GM18508 (cell line): ENCODE results near the gene NCAPG2.
A peak's percentile ranks its signal among the peaks of the same experiment; 100 is the strongest.

Experiments
- ATAC-seq: cut with Tn5 transposase; IDR thresholded peaks from one replicate; pipeline ENCODE4 v1.9.1; 2021; ENCODE audit warnings: moderate number of reproducible peaks; ENCODE audit not compliant: insufficient read depth, unreplicated experiment

The NCAPG2 gene, protein sequence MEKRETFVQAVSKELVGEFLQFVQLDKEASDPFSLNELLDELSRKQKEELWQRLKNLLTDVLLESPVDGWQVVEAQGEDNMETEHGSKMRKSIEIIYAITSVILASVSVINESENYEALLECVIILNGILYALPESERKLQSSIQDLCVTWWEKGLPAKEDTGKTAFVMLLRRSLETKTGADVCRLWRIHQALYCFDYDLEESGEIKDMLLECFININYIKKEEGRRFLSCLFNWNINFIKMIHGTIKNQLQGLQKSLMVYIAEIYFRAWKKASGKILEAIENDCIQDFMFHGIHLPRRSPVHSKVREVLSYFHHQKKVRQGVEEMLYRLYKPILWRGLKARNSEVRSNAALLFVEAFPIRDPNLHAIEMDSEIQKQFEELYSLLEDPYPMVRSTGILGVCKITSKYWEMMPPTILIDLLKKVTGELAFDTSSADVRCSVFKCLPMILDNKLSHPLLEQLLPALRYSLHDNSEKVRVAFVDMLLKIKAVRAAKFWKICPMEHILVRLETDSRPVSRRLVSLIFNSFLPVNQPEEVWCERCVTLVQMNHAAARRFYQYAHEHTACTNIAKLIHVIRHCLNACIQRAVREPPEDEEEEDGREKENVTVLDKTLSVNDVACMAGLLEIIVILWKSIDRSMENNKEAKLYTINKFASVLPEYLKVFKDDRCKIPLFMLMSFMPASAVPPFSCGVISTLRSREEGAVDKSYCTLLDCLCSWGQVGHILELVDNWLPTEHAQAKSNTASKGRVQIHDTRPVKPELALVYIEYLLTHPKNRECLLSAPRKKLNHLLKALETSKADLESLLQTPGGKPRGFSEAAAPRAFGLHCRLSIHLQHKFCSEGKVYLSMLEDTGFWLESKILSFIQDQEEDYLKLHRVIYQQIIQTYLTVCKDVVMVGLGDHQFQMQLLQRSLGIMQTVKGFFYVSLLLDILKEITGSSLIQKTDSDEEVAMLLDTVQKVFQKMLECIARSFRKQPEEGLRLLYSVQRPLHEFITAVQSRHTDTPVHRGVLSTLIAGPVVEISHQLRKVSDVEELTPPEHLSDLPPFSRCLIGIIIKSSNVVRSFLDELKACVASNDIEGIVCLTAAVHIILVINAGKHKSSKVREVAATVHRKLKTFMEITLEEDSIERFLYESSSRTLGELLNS

DNA sequence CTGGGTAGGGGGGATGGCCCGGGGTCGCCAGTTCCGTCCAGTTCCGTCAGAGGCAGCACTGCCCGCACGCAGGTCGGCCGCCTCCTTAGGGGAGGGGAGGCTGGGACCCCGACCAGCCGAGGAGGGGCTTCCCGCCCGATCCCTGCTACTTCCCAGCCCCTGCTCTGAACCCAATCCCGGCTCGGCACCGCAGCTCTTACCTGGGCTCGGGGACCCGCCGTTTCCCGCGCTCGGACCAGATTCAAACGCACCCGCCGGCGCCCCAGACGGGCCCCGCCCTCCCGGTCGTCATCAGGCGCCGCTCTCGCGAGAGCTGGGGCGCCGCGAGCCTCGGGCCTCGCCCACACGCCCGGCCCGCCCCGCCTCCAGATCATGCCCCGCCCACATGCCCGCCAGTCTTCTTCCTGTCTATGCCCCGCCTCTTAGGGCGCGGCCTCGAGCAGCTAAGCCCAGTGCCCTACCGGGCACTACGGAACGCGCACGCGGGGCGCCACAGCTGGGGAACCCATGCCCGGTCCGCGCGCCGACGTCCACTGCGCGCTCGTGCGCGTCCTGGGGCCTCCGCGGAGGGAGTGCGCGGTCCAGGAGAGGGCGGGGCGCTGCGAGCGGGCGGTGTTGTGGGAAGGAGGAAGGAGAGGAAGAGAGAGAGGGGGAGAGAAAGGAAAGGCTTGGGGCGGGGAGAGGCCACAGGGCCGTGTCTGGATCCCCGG, at the start of gene NCAPG2:
Gene NCAPG2, minus strand, starts transcription at position 281 of the 710 bp plus-strand sequence. CDS start 2,905 bp downstream, outside the sequence.
- peak; percentile 94 for ATAC-seq

DNA sequence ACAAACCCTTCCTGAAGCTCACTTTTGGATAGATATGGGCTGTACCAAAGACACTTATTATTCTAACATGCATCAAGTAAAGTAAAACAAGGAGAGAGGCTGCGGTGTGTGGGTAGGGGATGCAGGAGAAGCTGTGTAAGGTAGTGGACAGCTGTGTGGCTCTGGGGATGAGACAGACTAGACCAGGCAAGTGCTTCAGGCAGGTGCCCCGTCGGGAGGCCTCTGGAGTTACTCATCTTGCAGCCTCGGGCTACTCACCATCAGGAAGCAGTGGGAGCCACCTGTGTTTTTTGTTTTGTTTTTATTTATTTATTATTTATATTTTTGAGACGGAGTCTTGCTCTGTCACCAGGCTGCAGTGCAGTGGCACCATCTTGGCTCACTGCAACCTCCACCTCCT, 49.3 kb upstream of the NCAPG2 start:
- ATAC-seq: no peak

DNA sequence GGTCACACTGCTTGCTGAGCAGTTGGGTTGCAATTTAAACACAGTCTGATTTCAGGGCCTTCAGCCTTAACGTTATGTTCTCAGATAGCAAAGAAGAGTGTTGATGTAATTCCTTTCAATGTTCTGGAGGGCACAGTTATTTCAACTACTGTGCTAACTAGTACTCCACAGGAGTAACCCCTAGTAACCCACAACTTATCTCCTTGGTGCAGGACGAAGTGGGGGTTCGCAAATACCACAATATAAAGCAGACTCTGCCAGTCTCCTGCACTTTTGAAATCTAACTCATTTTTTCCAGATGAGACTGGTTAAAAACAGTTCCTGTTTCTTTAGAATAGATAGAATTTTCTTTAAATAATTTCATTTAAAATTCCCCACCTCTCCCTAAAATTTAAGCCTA, 47.1 kb upstream of the NCAPG2 start:
- ATAC-seq: no peak

DNA sequence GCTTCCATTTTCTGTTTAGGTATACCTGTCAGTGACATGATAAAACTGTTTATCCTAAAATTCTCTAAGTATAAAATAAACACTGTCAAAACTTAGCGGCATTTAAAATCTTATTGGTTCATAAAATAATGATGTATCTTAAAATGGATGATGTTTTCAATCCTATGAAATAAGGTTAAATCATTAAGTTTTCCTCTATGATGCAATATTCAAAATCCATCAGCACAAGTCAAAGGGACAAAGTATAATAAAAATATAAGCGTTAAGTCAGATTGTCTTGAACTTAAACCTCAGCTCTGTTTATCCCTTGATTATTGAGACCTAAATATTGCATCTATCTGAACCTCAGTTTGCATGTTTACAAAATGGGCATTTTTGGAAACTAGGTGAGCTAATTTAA, 46.6 kb upstream of the NCAPG2 start:
- ATAC-seq: no peak

DNA sequence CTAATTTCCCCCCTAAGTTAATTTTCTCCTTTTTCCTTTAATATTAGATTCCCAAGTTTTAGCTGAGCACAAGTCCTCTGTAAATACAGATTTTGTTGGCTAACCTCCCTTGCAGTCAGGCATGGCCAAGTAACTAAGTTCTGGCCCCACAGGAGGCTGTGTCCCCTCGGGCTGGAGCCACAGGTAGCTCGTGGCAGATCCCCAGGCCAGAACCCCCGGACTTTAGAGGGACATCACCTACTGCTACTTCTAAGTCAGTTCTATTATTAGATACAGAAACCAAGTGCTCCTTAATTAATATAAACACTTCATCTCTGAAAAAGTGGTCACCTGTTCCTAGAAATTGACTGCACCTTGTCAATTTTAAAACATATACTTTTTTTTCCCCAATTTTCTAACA, 46.1 kb upstream of the NCAPG2 start:
- ATAC-seq: no peak

DNA sequence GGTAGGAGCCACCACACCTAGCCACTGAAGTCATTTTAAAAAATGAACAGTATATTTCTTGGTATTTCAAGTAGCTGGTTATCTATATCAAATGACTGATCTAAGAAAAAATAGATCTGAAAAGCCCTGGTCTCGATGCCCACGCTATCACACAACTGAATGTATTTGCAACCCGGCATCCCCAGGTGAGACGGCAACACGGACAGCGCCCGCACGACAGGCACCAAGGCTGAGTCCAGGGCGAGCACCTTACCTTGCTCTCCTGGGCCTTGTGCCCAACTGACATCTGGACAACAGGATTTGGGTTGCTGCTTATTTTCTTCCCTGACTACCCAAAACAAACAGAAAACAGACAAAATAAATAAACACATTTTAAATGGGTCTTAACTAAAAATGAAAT, 44.8 kb upstream of the NCAPG2 start:
- no peak for ATAC-seq

DNA sequence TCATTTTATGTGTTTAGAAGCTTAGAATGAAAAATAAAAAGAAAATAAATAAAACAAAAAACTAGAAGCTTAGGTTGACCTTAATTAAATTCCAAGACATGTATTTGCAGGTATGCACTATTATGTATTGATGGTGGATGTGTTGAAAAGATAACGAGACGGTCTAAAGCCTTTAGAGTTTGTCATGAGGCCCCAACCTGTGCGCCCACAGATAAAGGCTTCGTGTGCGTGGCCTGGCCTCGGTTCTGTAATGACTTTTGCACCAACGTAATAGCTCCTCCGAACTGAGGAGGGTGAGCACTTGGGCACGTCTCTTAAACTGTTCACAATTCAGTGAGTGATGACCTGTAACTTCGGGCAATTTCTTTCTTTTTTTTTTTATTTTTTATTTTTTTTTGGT, 43.7 kb upstream of the NCAPG2 start:
- ATAC-seq: no peak

DNA sequence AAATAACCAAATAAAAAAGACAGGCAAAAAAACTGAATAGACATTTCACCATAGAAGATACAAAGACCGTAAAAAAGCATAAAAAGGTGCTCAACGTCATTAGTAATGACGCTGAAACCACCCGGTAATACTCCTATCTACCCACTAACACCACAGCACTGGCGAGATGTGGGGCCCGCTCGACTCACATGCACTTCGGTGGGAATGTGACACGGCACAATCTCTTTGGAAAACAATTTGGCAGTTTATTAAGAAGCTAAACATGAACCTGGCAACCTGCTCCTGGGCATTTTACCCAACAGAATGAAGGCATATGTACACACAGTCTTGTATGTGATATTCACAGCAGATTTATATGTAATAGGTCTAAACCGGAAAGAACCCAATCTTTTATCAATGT, 42.8 kb upstream of the NCAPG2 start:
- no peak for ATAC-seq

DNA sequence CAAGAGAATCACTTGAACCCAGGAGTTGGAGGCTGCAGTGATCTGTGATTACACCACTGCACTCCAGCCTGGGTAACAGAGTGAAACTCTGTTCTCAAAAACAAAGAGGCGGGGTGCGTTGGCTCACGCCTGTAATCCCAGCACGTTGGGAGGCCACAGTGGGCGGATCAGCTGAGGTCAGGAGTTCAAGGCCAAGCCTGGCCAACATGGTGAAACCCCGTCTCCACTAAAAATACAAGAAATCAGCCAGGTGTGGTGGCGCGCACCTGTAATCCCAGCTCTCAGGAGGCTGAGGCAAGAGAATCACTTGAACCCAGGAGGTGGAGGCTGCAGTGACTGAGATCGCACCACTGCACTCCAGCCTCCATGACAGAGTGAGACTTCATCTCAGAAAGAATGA, 42.4 kb upstream of the NCAPG2 start:
- no peak for ATAC-seq

DNA sequence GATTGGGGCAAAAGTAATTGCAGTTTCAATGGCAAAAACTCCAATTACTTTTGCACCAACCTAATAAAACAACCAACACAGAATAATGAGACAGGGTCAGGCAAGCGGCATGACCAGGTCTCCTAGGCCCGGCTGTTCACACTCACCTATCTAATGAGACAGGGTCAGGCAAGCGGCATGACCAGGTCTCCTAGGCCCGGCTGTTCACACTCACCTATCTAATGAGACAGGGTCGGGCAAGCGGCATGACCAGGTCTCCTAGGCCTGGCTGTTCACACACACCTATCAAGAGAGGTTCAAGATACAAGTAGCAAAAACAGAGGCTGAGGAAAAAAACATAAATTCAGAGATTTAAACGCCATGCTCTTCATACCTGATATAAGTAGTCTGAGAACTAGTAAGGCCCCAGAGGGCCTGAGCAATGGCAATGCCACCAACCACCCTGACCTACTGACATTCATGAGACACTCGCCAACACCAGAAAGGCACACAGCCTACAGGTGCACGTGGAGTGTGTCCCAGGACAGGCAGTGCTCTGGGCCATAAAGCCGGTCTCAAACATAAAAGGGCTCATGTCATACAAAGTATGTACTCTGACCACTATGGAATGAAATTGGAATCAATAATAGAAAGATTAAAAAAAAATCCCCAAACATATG, 40.6 kb upstream of the NCAPG2 start:
- no peak for ATAC-seq

DNA sequence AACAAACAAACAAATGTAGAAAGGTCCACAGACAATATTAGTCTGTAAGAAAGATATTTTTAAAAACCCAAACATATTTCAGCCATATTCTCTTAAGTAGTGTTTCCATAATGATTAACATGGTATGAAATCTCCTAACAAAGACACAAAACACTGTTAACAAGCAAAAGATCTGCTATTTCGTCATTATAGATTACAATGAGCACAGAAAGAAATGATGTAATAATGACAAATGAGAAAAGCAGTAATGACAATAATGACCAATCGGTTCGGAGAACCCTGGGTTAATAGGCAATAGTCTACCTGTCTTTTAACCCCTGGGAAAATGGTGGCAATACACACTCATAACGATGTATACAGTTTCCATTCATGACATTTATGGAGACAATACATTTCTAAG, 39.5 kb upstream of the NCAPG2 start:
- no peak for ATAC-seq

DNA sequence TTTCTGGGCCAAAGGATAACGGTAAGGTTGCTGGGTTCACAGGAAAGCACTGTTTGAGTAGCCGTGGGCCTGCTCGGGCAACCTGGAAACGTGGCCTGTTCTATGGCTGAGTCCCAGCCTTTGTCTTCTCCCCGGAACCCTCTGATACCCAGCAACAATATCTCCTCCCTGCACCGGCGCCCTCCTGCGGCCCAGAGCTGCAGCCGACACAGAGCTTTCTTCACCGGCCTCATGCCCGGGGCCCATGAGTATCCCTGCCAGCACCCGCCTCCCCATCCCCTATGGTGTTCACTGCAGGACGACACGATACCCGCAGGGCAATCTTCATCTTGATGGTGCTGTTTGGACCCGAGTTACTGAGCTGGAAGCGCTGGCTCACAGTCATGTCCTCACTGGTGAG, 38.6 kb upstream of the NCAPG2 start:
- no peak for ATAC-seq

DNA sequence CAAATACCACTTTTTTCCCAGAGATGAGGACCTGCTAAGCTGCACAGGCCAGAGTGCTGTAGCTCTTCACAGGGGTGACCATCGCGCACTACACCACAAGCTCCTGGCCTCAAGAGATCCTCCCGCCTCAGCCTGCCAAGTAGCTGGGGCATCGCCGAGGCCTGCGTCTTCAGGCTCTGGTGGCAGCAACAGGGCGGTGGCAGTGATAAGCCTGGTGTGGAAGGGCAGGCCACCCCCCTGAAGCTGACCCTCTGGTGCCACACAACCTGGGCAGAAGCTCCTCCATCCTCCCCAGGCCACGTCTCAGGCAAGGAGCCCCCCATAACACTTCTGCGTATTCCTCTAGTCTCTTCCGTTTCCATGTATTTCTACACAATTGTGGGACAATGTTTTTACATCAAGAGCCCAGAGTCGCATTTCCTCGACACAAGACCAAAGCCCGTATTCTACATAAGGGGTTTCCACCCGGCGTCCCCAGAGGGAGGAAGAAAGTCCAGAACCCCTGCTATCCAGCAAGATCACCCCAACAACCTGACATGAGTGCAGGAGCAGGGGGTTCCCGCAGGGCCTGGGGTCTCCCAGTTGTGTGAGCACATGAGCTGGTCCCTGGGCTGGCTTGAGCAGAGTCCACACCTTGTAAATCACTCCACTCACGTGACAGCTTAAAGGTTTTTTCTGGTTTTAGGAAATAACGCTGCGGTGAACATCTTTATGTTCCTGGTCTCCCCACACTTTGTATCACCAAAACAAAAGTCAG, 37.6 kb upstream of the NCAPG2 start:
- no peak for ATAC-seq

DNA sequence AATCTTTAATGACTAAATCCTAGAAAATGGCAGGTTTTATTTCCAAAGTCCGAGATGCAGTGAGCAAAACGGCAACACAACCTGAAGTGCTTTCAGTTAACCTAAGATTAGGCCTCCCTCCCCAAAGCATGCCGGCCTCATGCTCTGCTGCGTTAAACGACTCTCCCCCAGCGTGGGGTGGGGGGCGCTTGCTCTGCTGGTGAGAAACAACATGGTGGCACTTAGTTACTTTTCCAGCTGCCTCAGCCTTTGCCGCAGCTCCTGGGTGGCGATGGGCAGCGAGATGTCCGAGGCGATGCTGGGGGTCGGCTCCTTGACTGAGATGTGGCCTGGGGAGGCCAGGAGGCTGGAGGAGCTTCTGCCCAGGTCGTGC, 36.7 kb upstream of the NCAPG2 start:
- ATAC-seq: no peak

DNA sequence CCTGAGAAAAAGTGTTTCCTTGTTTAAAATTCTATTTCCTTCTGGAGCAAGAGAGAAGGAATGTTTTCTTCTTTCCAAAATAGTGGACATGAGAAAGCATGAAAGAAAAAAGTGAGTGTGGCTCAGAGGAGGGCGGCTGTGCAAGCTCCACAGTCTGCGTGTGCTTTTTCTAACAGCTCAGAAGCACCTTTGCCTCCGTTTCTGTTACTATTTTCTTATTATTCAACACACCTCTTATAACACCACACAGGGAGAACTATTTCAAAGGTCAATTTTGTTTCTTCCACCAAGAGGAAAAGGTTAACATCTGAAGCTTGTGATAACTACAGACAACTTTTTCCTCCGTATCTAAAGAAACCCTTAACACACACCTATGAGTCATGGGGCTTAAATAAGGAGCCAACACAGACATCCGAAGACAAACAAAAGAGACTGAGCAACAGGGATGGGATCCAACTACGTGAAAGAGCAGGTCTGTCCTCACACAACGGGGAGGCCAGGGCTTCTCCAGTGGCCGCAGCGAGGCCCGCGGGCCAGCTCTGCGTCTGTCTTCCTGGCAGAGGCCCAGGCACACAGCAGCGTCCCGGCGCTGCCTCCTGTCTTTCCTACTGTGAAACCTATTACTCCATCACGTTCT, 36.2 kb upstream of the NCAPG2 start:
- no peak for ATAC-seq

DNA sequence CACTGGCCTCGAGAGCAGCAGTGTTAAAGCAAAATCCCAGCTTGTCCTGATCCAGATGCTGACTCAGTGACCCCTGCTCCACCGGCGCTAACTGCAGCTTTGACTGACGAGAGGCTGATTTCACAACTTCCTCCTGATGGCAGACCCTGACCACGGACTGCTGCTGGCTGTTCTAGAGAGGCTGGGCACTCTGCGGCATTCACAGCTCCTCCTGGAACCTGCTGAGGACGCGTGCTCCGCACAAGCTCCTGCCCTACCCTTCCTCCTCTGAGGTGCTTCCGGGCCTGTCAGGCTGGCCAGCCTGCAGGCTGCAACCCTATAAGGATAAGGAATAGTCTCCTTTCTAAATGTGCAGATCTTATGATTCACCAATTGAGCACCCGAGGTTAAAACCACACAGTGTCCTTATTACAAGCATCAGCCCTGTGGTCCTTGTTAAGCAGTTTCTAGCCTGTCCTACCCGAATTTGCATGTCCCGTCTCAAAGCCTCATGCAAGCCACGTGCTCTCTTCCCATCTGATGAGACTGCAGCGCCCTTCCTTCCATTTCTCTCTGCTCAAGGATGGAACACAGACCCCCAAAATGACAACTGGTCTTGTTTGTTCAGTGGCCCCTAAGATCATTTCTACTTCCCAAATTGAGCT, 35.5 kb upstream of the NCAPG2 start:
- ATAC-seq: no peak

DNA sequence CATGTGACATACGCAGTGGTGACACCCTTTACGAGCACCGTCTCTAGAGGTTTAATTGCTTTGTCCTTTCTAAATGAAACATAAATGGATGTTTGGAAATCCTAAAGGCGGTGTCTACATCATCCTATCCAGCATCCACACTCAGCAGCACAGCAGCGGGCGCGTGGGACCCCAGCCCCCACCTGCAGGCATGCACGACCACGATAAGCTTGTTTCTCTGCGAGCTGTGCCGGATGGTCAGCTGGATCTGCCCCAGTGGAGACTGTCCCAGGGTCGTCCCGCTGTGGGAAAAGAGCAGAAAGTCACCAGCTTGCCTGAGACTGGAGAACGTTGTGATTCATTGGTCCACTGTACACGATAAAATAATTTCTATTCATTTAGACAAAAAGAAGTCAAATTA, 34.2 kb upstream of the NCAPG2 start:
- no peak for ATAC-seq

DNA sequence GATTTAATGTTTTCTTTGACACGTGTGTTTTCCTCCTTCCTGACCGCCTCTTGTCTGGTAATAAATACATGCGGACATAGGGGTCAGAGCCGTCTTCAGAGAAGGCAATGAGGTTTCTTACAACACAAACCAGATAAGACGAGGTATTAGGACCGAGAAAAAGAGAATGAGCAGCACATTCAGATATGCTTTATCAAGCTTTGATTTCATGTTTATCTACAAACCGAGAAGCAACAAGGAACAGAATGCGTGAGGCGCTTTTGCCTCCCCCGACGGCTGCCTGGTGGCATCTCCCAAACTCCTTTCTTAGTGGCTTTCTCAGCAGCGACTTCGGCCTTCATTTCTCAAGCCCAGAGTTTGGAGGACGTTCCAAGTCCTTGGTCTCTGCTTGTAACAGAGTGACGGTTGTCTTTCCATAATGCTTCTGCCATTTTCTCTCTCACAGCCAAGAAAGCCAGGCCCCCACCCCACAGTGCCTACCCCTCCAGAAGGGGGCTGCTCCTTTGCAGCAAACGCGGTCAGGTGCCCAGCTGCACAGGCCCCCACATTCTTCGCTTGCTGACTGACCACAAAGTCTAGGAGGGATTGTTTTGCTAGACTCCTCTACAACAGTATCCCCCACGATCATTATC, 32.6 kb upstream of the NCAPG2 start:
- no peak for ATAC-seq
